ENCODE measurements around the gene FOXO1. TPM values are rescaled to one million over a fixed set of nuclear protein-coding genes. Genes with fewer than 3 reads are reported as not detected.
A peak's percentile ranks its signal among the peaks of the same experiment; 100 is the strongest.

The FOXO1 gene
- total and polyA plus RNA-seq, 2 of the 13 experiments (the other 11 are each of a cell fraction or from before 2014, with no cell fraction given): 8.1 to 13.1 TPM

- no peak for TF ChIP-seq MED8 (CRISPR knock-in tag; IDR thresholded peaks at IDR 0.05; ENCODE audit: insufficient replicate concordance)
- TF ChIP-seq POLR2A (IDR thresholded peaks at IDR 0.05; ENCODE audit: insufficient read depth in 1 of 2, low read depth in 2 of 2, low read length in 2 of 2): no peak
- TF ChIP-seq, protein P1, sequence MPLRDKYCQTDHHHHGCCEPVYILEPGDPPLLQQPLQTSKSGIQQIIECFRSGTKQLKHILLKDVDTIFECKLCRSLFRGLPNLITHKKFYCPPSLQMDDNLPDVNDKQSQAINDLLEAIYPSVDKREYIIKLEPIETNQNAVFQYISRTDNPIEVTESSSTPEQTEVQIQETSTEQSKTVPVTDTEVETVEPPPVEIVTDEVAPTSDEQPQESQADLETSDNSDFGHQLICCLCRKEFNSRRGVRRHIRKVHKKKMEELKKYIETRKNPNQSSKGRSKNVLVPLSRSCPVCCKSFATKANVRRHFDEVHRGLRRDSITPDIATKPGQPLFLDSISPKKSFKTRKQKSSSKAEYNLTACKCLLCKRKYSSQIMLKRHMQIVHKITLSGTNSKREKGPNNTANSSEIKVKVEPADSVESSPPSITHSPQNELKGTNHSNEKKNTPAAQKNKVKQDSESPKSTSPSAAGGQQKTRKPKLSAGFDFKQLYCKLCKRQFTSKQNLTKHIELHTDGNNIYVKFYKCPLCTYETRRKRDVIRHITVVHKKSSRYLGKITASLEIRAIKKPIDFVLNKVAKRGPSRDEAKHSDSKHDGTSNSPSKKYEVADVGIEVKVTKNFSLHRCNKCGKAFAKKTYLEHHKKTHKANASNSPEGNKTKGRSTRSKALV (CRISPR knock-in tag; IDR thresholded peaks at IDR 0.05): no peak
- TF ChIP-seq SP5 (CRISPR knock-in tag; IDR thresholded peaks at IDR 0.05; ENCODE audit: borderline replicate concordance, low read depth): no peak
- TF ChIP-seq ZNF644 (CRISPR knock-in tag; IDR thresholded peaks at IDR 0.05; ENCODE audit: low read depth): peak; percentile 87
- no peak for TF ChIP-seq FOXA3 (CRISPR knock-in tag; IDR thresholded peaks at IDR 0.05)
- TF ChIP-seq MIXL1 (CRISPR knock-in tag; IDR thresholded peaks at IDR 0.05): no peak
- no peak for TF ChIP-seq ZNF564 (CRISPR knock-in tag; IDR thresholded peaks at IDR 0.05)
- peak; percentile 76 for TF ChIP-seq GATAD2A (CRISPR knock-in tag; IDR thresholded peaks at IDR 0.05)
- TF ChIP-seq, protein P2, sequence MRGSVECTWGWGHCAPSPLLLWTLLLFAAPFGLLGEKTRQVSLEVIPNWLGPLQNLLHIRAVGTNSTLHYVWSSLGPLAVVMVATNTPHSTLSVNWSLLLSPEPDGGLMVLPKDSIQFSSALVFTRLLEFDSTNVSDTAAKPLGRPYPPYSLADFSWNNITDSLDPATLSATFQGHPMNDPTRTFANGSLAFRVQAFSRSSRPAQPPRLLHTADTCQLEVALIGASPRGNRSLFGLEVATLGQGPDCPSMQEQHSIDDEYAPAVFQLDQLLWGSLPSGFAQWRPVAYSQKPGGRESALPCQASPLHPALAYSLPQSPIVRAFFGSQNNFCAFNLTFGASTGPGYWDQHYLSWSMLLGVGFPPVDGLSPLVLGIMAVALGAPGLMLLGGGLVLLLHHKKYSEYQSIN (CRISPR knock-in tag; IDR thresholded peaks at IDR 0.05; ENCODE audit: borderline replicate concordance): no peak
- TF ChIP-seq MED1 (CRISPR knock-in tag; IDR thresholded peaks at IDR 0.05): peak; percentile 54; the same call in 1 of the 2 replicates
- peak; percentile 73 for TF ChIP-seq TBL1XR1 (IDR thresholded peaks at IDR 0.05; ENCODE audit: borderline replicate concordance, low read length, partially characterized antibody)
- TF ChIP-seq ZNF749 (CRISPR knock-in tag; IDR thresholded peaks at IDR 0.05; ENCODE audit: borderline replicate concordance): no peak
- TF ChIP-seq, protein P3, sequence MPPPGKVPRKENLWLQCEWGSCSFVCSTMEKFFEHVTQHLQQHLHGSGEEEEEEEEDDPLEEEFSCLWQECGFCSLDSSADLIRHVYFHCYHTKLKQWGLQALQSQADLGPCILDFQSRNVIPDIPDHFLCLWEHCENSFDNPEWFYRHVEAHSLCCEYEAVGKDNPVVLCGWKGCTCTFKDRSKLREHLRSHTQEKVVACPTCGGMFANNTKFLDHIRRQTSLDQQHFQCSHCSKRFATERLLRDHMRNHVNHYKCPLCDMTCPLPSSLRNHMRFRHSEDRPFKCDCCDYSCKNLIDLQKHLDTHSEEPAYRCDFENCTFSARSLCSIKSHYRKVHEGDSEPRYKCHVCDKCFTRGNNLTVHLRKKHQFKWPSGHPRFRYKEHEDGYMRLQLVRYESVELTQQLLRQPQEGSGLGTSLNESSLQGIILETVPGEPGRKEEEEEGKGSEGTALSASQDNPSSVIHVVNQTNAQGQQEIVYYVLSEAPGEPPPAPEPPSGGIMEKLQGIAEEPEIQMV (CRISPR knock-in tag; IDR thresholded peaks at IDR 0.05; ENCODE audit: low read depth): no peak
- no peak for TF ChIP-seq ZFP41 (CRISPR knock-in tag; IDR thresholded peaks at IDR 0.05; ENCODE audit: borderline replicate concordance)
- TF ChIP-seq, protein P4, sequence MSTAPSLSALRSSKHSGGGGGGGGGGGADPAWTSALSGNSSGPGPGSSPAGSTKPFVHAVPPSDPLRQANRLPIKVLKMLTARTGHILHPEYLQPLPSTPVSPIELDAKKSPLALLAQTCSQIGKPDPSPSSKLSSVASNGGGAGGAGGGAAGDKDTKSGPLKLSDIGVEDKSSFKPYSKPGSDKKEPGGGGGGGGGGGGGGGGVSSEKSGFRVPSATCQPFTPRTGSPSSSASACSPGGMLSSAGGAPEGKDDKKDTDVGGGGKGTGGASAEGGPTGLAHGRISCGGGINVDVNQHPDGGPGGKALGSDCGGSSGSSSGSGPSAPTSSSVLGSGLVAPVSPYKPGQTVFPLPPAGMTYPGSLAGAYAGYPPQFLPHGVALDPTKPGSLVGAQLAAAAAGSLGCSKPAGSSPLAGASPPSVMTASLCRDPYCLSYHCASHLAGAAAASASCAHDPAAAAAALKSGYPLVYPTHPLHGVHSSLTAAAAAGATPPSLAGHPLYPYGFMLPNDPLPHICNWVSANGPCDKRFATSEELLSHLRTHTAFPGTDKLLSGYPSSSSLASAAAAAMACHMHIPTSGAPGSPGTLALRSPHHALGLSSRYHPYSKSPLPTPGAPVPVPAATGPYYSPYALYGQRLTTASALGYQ (CRISPR knock-in tag; IDR thresholded peaks at IDR 0.05): no peak
- TF ChIP-seq, protein P5, sequence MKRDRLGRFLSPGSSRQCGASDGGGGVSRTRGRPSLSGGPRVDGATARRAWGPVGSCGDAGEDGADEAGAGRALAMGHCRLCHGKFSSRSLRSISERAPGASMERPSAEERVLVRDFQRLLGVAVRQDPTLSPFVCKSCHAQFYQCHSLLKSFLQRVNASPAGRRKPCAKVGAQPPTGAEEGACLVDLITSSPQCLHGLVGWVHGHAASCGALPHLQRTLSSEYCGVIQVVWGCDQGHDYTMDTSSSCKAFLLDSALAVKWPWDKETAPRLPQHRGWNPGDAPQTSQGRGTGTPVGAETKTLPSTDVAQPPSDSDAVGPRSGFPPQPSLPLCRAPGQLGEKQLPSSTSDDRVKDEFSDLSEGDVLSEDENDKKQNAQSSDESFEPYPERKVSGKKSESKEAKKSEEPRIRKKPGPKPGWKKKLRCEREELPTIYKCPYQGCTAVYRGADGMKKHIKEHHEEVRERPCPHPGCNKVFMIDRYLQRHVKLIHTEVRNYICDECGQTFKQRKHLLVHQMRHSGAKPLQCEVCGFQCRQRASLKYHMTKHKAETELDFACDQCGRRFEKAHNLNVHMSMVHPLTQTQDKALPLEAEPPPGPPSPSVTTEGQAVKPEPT (CRISPR knock-in tag; IDR thresholded peaks at IDR 0.05; ENCODE audit: low read depth): no peak
- no peak for TF ChIP-seq KDM6A (CRISPR knock-in tag; IDR thresholded peaks at IDR 0.05; ENCODE audit: low read depth)
- no peak for TF ChIP-seq ZKSCAN1 (IDR thresholded peaks at IDR 0.05; ENCODE audit: low read length)
- TF ChIP-seq ZNF138 (CRISPR knock-in tag; IDR thresholded peaks at IDR 0.05; ENCODE audit: low read depth): no peak
- no peak for TF ChIP-seq RBAK (CRISPR knock-in tag; IDR thresholded peaks at IDR 0.05)
- TF ChIP-seq, protein P6, sequence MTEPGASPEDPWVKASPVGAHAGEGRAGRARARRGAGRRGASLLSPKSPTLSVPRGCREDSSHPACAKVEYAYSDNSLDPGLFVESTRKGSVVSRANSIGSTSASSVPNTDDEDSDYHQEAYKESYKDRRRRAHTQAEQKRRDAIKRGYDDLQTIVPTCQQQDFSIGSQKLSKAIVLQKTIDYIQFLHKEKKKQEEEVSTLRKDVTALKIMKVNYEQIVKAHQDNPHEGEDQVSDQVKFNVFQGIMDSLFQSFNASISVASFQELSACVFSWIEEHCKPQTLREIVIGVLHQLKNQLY (CRISPR knock-in tag; IDR thresholded peaks at IDR 0.05): no peak
- no peak for TF ChIP-seq NR2F2 (IDR thresholded peaks at IDR 0.05; ENCODE audit: borderline replicate concordance, low read depth)
- TF ChIP-seq EZH2 (conservative IDR thresholded peaks at IDR 0.05; ENCODE audit: low read depth, low read length): no peak
These were observed 132.0 kb downstream of the FOXO1 start (continued) for GRCh38 chr13:40534456-40534855.
